Upper lobe of left lung (tissue), 6 donors: ENCODE measurements around the gene PPP1R14D. TPM values are rescaled to one million over a fixed set of nuclear protein-coding genes. Genes with fewer than 3 reads are reported as not detected.

Experiments used
- ATAC-seq, 2 donors: fragments of 200-7000 bp; cut with Tn5 transposase; one replicate each; pipeline ENCODE4 v1.9.1; 2022; ENCODE audit warnings: mild to moderate bottlenecking in 2 of 2, moderate library complexity in 2 of 2; ENCODE audit not compliant: low FRiP score in 2 of 2
- DNase-seq, 2 donors: peaks; one replicate each; pipeline ENCODE4 v3.0.0-alpha.2; 2019 to 2020
- H3K27ac ChIP-seq, 4 donors: fragments of 200-600 bp; sonication (generic); one replicate each; pipeline ENCODE4 v1.5.1; 2016 to 2019
- H3K27me3 ChIP-seq, 4 donors: fragments of 200-600 bp; sonication (generic); one replicate each; pipeline ENCODE4 v1.5.1; 2017 to 2019
- H3K36me3 ChIP-seq, 4 donors: fragments of 200-600 bp; sonication (generic); one replicate each; pipeline ENCODE4 v1.5.1; 2016 to 2019
- H3K4me1 ChIP-seq, 4 donors: fragments of 200-600 bp; sonication (generic); one replicate each; pipeline ENCODE4 v1.5.1; 2018 to 2019
- H3K4me3 ChIP-seq, 4 donors: fragments of 200-600 bp; sonication (generic); one replicate each; pipeline ENCODE4 v1.5.1; 2017 to 2019; ENCODE audit warnings: mild to moderate bottlenecking in 2 of 4, moderate library complexity in 1 of 4
- H3K9me3 ChIP-seq, 4 donors: fragments of 200-600 bp; sonication (generic); one replicate each; pipeline ENCODE4 v1.5.1; 2018 to 2019
- EP300 ChIP-seq, 4 donors: sonication (generic); formaldehyde crosslinking; IDR thresholded peaks; one replicate each; pipeline ENCODE4 v1.5.1; 2017; ENCODE audit warnings: antibody characterized with exemption in 4 of 4, control low read depth in 2 of 4
- POLR2A ChIP-seq, 4 donors: fragments of 450-650 bp; IDR thresholded peaks; one replicate each; pipeline ENCODE4 v1.5.1; 2016 to 2017; ENCODE audit warnings: antibody characterized with exemption in 4 of 4, mild to moderate bottlenecking in 2 of 4
- POLR2AphosphoS5 ChIP-seq, 2 donors: sonication (generic); formaldehyde crosslinking; IDR thresholded peaks; one replicate each; pipeline ENCODE4 v1.5.1; 2017; ENCODE audit warnings: antibody characterized with exemption in 2 of 2
- WGBS, 2 donors: methylation state at CpG; one replicate each; pipeline ENCODE4 v1.1.5; 2017 to 2018; 5-methylcytosine and 5-hydroxymethylcytosine counted together
- total RNA-seq, 6 donors: library from RNA; depleted of rRNA in 4 of 6; stranded (reverse); fragments of >200 nt in 4 of 6; gene quantifications; one replicate each; pipeline versions ENCODE4 v1.1.0 to v1.2.1, GENCODE V29; 2016 to 2021
- TF ChIP-seq, protein P1 (sequence below), 6 experiments: fragments of 450-650 bp in 4 of 6; fragments of 200-600 bp in 2 of 6; sonication (generic) in 2 of 6; IDR thresholded peaks; one replicate each; pipeline ENCODE4 v1.5.1; 2016 to 2019; ENCODE audit warnings: antibody characterized with exemption in 6 of 6
- donor health status: DM: no; HTN: no; CAD: no; lungs with moderate emphysema.
- donor health status: DM: no; HTN: yes; CAD: no; lungs with severe emphysema.

Gene PPP1R14D
- total RNA-seq, 6 donors from 2014 or later: 0.34 to 3.3 TPM; not detected in 4

GRCh38 chr15:40831861-40832260 lies 3.4 kb upstream of the PPP1R14D start:
- Histone ChIP-seq H3K27me3 (no peaks in the 10 kb centered on the region), H3K36me3 (no peaks in the 10 kb centered on the region), H3K27ac (no peak overlapping the region), H3K4me1 (no peaks in the 10 kb centered on the region), H3K9me3 (no peaks in the 10 kb centered on the region), H3K4me3 (no peak overlapping the region)
- ATAC-seq (no peak), DNase-seq (no peak)
- WGBS, 2 donors: 75 to 76% methylated on average over 1 of the region's 1 CpG
- TF ChIP-seq, protein P1, sequence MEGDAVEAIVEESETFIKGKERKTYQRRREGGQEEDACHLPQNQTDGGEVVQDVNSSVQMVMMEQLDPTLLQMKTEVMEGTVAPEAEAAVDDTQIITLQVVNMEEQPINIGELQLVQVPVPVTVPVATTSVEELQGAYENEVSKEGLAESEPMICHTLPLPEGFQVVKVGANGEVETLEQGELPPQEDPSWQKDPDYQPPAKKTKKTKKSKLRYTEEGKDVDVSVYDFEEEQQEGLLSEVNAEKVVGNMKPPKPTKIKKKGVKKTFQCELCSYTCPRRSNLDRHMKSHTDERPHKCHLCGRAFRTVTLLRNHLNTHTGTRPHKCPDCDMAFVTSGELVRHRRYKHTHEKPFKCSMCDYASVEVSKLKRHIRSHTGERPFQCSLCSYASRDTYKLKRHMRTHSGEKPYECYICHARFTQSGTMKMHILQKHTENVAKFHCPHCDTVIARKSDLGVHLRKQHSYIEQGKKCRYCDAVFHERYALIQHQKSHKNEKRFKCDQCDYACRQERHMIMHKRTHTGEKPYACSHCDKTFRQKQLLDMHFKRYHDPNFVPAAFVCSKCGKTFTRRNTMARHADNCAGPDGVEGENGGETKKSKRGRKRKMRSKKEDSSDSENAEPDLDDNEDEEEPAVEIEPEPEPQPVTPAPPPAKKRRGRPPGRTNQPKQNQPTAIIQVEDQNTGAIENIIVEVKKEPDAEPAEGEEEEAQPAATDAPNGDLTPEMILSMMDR (IDR thresholded peaks at IDR 0.05): no peak
- TF ChIP-seq POLR2A (IDR thresholded peaks at IDR 0.05) (no peak), POLR2AphosphoS5 (IDR thresholded peaks at IDR 0.05) (no peak), EP300 (IDR thresholded peaks at IDR 0.05) (no peak)

- no peak for DNase-seq
- WGBS, 2 donors: 71 to 76% methylated on average over 2 of the region's 2 CpGs
- no peaks in the 10 kb centered on the region for H3K9me3 ChIP-seq
- no peak for ATAC-seq
- no peak for TF ChIP-seq POLR2A (IDR thresholded peaks at IDR 0.05)
- TF ChIP-seq POLR2AphosphoS5 (IDR thresholded peaks at IDR 0.05): no peak
- TF ChIP-seq, protein P1 (IDR thresholded peaks at IDR 0.05): no peak
- TF ChIP-seq EP300 (IDR thresholded peaks at IDR 0.05): no peak
- no peaks in the 10 kb centered on the region for H3K27me3 ChIP-seq
- no peaks in the 10 kb centered on the region for H3K36me3 ChIP-seq
- no peaks in the 10 kb centered on the region for H3K4me1 ChIP-seq
- no peak overlapping the region for H3K27ac ChIP-seq
- no peak overlapping the region for H3K4me3 ChIP-seq
These were observed 2.4 kb upstream of the PPP1R14D start for GRCh38 chr15:40830884-40831283.

DNA sequence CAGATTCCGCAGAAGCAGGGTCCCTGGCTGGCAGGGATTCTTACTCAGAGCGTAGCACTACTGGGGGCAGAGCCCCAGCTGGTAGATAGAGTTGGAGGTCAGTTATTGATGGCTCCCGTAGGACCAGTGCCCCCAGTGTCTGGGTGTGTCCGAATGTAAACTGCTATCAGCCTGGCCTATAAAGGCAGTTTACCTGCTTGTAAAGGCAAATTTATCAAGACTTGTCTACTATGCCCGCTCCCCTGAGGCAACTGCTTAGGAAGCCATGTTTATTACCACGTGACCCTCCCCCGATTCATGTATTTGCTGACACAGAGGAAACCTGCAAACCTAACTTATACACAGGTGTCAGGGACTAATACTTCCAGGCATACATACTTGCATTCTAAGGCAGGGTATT lies 607 bp upstream of the PPP1R14D start:
- ATAC-seq: no peak
- H3K4me3 ChIP-seq: no peak overlapping the region
- no peak overlapping the region for H3K27ac ChIP-seq
- DNase-seq: no peak
- no peaks in the 10 kb centered on the region for H3K9me3 ChIP-seq
- WGBS, 2 donors: 85 to 92% methylated on average over 7 of the region's 7 CpGs
- H3K4me1 ChIP-seq: no peaks in the 10 kb centered on the region
- H3K36me3 ChIP-seq: no peaks in the 10 kb centered on the region
- H3K27me3 ChIP-seq: no peaks in the 10 kb centered on the region
- TF ChIP-seq EP300 (IDR thresholded peaks at IDR 0.05) (no peak), POLR2A (IDR thresholded peaks at IDR 0.05) (no peak), POLR2AphosphoS5 (IDR thresholded peaks at IDR 0.05) (no peak)
- TF ChIP-seq, protein P1 (IDR thresholded peaks at IDR 0.05): no peak

DNA sequence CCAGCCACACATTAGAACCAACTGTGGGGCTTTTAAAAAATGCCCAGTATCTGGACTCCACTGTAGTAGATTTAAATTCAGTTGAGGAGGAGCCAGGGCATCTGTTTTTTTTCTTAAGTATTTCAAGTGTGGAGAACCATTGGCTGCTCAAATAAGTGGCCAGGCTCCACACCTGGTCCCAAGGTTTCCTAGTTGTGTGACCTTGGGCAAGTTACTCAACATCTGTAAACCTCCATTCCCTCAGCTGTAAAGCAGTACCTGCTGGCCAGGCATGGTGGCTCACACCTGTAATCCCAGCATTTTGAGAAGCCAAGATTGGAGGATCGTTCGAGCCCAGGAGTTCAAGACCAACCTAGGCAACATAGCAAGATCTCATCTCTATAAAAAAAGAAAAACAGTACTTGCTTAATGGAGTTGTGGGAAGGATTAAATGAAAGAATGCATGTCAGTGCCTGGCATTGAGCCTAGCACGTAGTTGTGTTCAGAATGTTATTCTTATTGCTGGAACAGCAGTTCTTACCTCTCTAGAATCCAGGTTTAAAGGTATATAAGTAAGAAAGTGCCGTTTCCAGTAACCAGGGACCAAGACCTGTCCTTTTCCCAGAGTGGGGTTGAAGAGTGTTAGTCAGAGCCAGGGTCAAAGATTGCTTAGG lies 2.0 kb downstream of the PPP1R14D start:
- no peak for ATAC-seq
- no peaks in the 10 kb centered on the region for H3K27me3 ChIP-seq
- no peaks in the 10 kb centered on the region for H3K4me1 ChIP-seq
- no peaks in the 10 kb centered on the region for H3K36me3 ChIP-seq
- no peak overlapping the region for H3K4me3 ChIP-seq
- DNase-seq: no peak
- H3K27ac ChIP-seq: no peak overlapping the region
- TF ChIP-seq POLR2A (IDR thresholded peaks at IDR 0.05): no peak
- TF ChIP-seq, protein P1 (IDR thresholded peaks at IDR 0.05): no peak
- TF ChIP-seq EP300 (IDR thresholded peaks at IDR 0.05): no peak
- no peak for TF ChIP-seq POLR2AphosphoS5 (IDR thresholded peaks at IDR 0.05)
- WGBS, 2 donors: 76 to 82% methylated on average over 4 of the region's 4 CpGs
- H3K9me3 ChIP-seq: no peaks in the 10 kb centered on the region
